Effector CD4-positive, alpha-beta T cell (primary cell): ENCODE data around the gene ATP6V1A.

ENCODE experiments used
- DNase-seq: peaks from one replicate; pipeline ENCODE4 v3.0.0-alpha.2; 2020
- total RNA-seq: gene quantifications from one replicate; lab custom pipeline; 2026; lab: John Stamatoyannopoulos, UW

The ATP6V1A gene
- total RNA-seq = 35.6 reads per million, percentile 60 among the genes with 10 or more reads in this experiment

DNA sequence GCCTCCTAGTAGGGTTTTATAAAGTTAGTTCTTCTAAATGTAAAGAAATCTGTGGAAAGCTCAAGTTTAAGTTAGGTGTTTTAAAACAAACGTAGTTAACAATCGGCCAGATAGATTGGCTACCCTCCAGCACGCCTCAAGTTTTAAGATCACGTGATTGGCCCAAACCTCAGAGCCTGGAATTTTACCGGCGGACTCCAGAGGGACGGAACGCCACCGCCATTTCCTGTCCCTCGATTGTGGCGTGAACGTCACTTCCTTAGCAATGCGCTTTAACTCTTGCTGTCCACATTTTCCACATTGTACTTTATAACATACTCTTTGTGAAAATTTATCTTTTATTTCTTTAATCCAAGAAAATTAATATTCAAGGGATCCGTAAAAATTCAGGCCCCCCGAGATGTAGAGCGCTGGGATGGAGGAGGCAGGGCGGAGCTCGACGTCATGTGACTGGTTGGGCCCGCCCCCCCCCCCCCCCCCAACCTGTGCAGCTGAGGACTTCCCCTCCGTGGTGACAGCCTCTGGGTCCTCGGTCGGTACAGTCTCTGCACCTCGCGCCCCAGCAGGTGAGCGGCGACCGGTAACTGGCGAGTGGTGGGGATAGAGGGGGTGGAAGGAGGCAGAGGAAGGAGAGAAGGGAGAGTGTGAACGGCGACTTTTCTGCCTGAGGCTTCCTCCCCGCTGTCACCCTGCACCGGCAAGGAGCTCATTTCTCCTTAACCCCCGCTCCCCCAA is at the start of gene ATP6V1A:
TSS of gene ATP6V1A (plus strand) at position 488 of the 735 bp plus-strand sequence. CDS start 31,719 bp downstream, outside the sequence.
- peak; percentile 78 for DNase-seq

- no peak for DNase-seq
These were observed 49.2 kb upstream of the ATP6V1A start for GRCh38 chr3:113697500-113698090.

- no peak for DNase-seq
These were observed 48.6 kb upstream of the ATP6V1A start for GRCh38 chr3:113698213-113698742.

GRCh38 chr3:113698956-113699355 is 47.9 kb upstream of the ATP6V1A start:
- DNase-seq = no peak

- no peak for DNase-seq
These were observed 39.0 kb upstream of the ATP6V1A start for GRCh38 chr3:113707835-113708234.

GRCh38 chr3:113712129-113712528 is 34.7 kb upstream of the ATP6V1A start:
- no peak for DNase-seq

DNA sequence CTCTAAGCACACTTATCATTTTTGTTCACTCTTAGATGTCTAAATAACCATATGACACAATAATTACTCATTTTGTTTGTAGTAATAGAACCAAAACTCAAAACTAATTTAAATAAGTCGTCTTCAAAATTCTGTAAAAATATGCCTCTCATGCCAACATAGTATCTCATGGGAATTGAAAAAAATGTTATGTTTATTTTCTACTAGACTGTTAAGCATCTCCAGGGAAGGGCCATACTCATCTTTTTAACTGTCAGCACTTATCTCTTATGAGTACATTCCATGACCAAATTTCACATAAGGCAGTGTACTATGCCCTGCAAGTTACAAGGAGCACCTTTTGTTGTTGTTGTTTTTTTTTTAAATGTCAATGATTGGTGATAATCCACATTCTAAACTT is 32.1 kb upstream of the ATP6V1A start:
- no peak for DNase-seq

DNA sequence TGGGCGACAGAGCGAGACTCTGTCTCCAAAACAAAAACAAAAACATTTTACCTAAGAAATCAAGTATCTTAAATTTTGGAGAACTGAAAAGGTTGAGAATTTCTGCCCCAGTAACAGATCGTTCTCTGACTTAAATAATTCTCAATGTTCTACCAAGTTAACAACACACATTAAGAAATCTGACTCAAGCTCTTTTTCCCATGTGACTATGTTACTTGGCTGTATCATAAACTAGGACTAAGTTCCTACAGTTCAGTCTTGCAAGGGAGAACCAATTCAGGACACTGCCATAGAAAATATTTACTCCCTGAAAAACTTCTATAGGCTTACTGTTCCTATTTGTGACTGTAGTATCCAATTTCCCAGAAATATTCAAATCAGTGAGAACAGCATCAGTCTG is 29.5 kb upstream of the ATP6V1A start:
- DNase-seq = no peak

DNA sequence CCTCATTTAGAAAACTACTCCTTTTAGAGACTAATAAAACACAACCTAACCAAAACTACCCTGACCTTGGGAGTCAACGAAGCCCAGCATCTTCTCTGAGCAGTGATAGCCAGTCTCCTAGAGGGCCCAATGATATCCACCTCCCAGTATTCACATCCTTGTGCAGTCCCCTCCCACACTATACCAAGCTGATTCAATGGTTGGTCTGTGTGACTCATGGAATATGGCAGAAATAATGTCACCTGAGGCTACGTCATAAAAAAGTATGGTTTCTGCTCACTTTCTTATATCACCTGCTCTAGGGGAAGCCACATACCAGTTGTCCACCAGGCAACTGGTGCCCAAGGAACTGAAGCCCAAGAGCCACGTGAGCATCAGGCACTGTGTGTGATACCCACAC is 29.0 kb upstream of the ATP6V1A start:
- DNase-seq = no peak

- DNase-seq = no peak
These were observed 27.5 kb upstream of the ATP6V1A start for GRCh38 chr3:113719294-113719693.

- no peak for DNase-seq
These were observed 27.1 kb upstream of the ATP6V1A start for GRCh38 chr3:113719758-113720157.

- no peak for DNase-seq
These were observed 25.2 kb upstream of the ATP6V1A start for GRCh38 chr3:113721636-113722035.

DNA sequence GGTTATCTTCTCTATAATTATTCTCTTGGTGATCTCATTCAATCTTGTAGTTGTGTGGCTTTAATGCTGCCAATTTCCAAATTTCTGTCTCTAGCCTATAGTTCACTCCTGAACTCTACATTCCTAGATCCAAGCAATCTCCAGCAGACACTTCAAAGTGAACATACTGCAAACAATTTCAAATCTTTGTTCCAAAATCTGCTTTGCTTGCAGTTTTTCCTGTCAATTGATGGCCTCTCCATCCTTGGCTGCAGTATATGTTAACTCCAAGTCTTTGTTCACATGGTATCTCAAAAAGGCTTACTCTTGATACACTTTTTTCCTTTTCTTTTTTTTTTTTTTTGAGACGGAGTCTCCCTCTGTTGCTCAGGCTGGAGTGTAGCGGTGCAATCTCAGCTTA is 18.2 kb upstream of the ATP6V1A start:
- no peak for DNase-seq

DNA sequence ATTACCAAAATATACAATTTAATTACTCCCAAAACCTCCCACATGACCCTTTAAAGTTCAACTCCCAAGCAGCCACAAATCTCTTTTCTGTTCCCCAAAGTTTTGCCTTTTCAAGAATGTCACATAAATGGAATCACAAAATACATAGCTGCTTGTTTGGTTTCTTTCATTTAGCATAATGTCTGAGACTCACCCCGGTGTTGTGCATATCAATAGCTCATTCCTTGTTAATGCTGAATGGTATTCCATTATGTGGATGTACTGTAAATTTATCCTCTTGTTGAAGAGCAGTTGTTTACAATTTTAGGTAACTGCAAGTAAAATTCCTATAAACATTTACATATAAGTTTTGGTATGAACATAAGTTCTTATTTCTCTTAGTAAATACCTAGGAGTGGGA is 16.3 kb upstream of the ATP6V1A start:
- no peak for DNase-seq

- no peak for DNase-seq
These were observed 15.1 kb upstream of the ATP6V1A start for GRCh38 chr3:113731694-113732093.

- DNase-seq = peak; percentile 19
These were observed 10.2 kb upstream of the ATP6V1A start for GRCh38 chr3:113736548-113737089.

DNA sequence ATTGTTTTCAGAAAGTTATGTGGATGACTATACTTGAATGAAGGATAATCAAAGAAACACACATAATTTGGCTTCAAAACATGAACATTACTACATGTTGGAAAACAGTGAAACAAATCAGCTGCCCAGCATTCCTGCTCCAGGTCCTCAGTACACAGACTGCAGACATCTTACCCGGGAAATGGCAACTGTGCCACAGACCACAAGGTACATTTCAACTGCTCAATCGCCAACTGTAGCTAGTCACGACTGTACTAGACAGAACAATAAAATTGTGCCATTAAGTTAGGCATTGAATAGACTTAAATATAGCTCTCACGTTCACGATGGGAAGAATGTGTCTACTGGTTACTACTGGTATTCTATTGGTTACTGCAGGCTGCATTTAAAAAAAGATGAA is 5.7 kb upstream of the ATP6V1A start:
- DNase-seq = no peak

GRCh38 chr3:113741620-113742019 is 5.2 kb upstream of the ATP6V1A start:
- DNase-seq = no peak

- no peak for DNase-seq
These were observed 3.7 kb upstream of the ATP6V1A start for GRCh38 chr3:113743006-113743630.

DNA sequence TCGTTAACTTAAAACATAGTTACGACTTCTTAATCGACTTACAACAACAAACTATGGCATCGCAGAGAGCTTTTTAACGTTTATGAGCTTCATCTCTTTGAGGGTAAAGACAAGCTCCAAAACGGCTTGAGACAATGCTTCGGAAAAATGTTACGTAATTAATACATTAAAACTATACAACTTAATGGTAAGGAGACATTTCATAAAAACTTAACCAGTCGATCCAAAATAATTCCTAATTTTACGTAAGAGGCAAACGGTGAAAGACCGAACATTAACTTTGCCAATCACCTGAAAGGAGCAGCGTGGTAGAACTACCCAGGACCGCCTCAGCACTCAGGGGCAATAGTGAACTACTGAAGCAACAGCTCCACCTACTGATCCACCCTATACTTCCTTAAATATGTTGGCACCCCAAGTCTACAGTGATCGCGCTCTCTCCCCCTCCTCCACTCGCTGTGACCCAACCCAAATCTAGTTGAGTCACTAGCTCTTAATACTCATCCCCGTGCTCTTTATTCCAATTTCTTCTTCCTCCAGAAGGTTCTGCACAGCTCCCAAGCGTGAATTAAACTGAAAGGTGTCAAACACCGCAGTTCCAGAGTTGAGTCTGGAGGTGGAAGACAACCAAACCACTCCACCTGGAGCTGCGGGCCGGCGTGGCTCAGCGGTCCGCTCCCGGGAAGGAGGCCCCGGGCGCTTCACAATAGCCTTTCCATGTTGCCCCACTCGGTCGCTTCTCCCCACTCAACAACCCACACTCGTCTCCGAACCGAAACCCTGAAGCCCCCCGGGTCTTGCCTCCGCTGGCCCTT is 1.7 kb upstream of the ATP6V1A start:
- DNase-seq = peak; percentile 81

DNA sequence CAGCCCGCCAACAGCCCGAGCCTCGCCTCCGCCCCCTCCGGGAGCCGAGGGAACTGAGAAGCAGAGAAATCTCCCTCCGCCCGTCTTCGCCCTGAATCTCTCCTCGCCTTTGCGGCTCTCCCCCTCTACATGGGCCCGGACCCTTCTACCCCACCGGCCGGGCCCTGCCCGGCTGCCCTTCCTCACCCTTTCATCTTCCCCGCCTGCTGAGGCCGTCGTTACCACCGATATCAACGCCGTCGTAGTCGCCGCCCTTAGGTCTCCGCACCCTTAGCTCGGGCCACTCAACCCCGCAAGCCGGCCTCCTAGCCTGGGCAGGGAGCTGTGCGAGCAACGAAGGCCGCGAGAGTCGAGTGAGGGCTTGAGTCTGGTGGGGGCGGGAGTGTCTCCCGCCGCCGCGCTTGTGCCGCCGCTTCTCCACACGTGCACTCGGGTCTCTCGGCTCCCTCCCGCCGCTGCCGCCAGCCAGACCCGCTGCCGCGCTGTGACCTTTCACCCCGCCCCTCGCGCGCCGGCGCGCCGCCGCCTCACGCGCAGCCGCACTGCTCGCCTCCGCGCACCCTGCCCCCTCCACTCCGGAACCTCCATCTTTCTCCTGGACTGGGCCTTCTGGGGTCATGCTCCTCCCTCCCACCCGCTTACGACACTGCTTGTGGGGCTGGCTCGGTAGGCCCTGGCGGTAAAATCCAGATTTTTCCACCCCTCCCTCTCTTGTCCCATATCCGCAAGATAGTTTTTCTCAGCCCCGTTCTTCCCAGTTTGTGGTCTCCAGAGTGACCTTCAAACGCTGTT is 883 bp upstream of the ATP6V1A start, which contains the start of gene NAA50:
TSS of gene NAA50 (minus strand) at position 494 of the 792 bp plus-strand sequence. CDS start at position 194, 300 bp downstream.
- peak; percentile 87 for DNase-seq
